Vagina (tissue), 2 donors: ENCODE results near the gene WNT7A. TPM values are rescaled to one million over a fixed set of nuclear protein-coding genes. Genes with fewer than 3 reads are reported as not detected.

Experiments used
- DNase-seq, 2 donors: peaks; one replicate each; pipeline ENCODE4 v3.0.0-alpha.2; 2017; ENCODE audit errors: extremely low spot score in 2 of 2
- H3K27ac ChIP-seq: fragments of 200-600 bp; sonication (generic); one replicate; pipeline ENCODE4 v1.5.1; 2019
- H3K27me3 ChIP-seq: fragments of 200-600 bp; sonication (generic); one replicate; pipeline ENCODE4 v1.5.1; 2019
- H3K36me3 ChIP-seq, 2 donors: fragments of 200-600 bp; sonication (generic); one replicate each; pipeline ENCODE4 v1.5.1; 2017 to 2019
- H3K4me1 ChIP-seq: fragments of 200-600 bp; sonication (generic); one replicate; pipeline ENCODE4 v1.5.1; 2019
- H3K4me3 ChIP-seq, 2 donors: fragments of 200-600 bp; sonication (generic); 1 replicate in 1 of 2; 2 replicates in 1 of 2; pipeline ENCODE4 v1.5.1; 2016 to 2019
- H3K9me3 ChIP-seq: fragments of 200-600 bp; sonication (generic); one replicate; pipeline ENCODE4 v1.5.1; 2019
- CTCF ChIP-seq, 3 experiments: fragments of 450-650 bp in 2 of 3; fragments of 200-600 bp in 1 of 3; sonication (generic) in 1 of 3; IDR thresholded peaks; one replicate each; pipeline ENCODE4 v1.5.1; 2017 to 2019; ENCODE audit warnings: antibody characterized with exemption in 3 of 3, mild to moderate bottlenecking in 2 of 3, moderate library complexity in 2 of 3
- POLR2A ChIP-seq, 2 donors: fragments of 450-650 bp; IDR thresholded peaks; one replicate each; pipeline ENCODE4 v1.6.1; 2017; ENCODE audit warnings: antibody characterized with exemption in 2 of 2, mild to moderate bottlenecking in 2 of 2, moderate library complexity in 2 of 2
- POLR2AphosphoS5 ChIP-seq, 2 donors: sonication (generic); formaldehyde crosslinking; IDR thresholded peaks; one replicate each; pipeline ENCODE4 v1.9.0; 2017; ENCODE audit warnings: antibody characterized with exemption in 2 of 2, mild to moderate bottlenecking in 2 of 2, low read depth in 1 of 2; ENCODE audit not compliant: insufficient read depth in 1 of 2
- intact Hi-C: fragments of 100-400 bp; cut with DNase I; formaldehyde crosslinking; loops from one replicate; pipeline ENCODE4 v1.15.1; 2023
- total RNA-seq: library from RNA; depleted of rRNA; stranded (reverse); fragments of >200 nt; gene quantifications from one replicate; pipeline ENCODE4 v1.2.3, GENCODE V29; 2016

Gene WNT7A
- total RNA-seq, 1 donor from 2014 or later = not detected

- Histone ChIP-seq H3K27ac (no peak overlapping the region), H3K4me3 (no peak overlapping the region), H3K36me3 (no peaks in the 10 kb centered on the region), H3K9me3 (no peaks in the 10 kb centered on the region), H3K27me3 (no peaks in the 10 kb centered on the region), H3K4me1 (no peaks in the 10 kb centered on the region)
- intact Hi-C loops = no loop called here
- TF ChIP-seq CTCF (IDR thresholded peaks at IDR 0.05) (no peak), POLR2AphosphoS5 (IDR thresholded peaks at IDR 0.05; ENCODE audit: insufficient read depth in 1 of 2, low read depth in 1 of 2) (no peak), POLR2A (IDR thresholded peaks at IDR 0.05) (no peak)
- DNase-seq = no peak
These were observed 87.1 kb downstream of the WNT7A start for GRCh38 chr3:13792512-13793371.

GRCh38 chr3:13792051-13792490 is 87.8 kb downstream of the WNT7A start:
- no peaks in the 10 kb centered on the region for H3K36me3 ChIP-seq
- H3K27me3 ChIP-seq = no peaks in the 10 kb centered on the region
- H3K4me1 ChIP-seq = no peaks in the 10 kb centered on the region
- H3K4me3 ChIP-seq = no peak overlapping the region
- H3K9me3 ChIP-seq = no peaks in the 10 kb centered on the region
- H3K27ac ChIP-seq = no peak overlapping the region
- DNase-seq = no peak
- TF ChIP-seq CTCF (IDR thresholded peaks at IDR 0.05) (no peak), POLR2AphosphoS5 (IDR thresholded peaks at IDR 0.05; ENCODE audit: insufficient read depth in 1 of 2, low read depth in 1 of 2) (no peak)
- intact Hi-C loops = no loop called here

- intact Hi-C loops = no loop called here
- no peaks in the 10 kb centered on the region for H3K36me3 ChIP-seq
- no peaks in the 10 kb centered on the region for H3K27me3 ChIP-seq
- H3K4me3 ChIP-seq = no peak overlapping the region
- no peak for DNase-seq
- no peaks in the 10 kb centered on the region for H3K9me3 ChIP-seq
- H3K4me1 ChIP-seq = no peaks in the 10 kb centered on the region
- TF ChIP-seq CTCF (IDR thresholded peaks at IDR 0.05) (no peak), POLR2A (IDR thresholded peaks at IDR 0.05) (no peak), POLR2AphosphoS5 (IDR thresholded peaks at IDR 0.05; ENCODE audit: insufficient read depth in 1 of 2, low read depth in 1 of 2) (no peak)
- no peak overlapping the region for H3K27ac ChIP-seq
These were observed 88.4 kb downstream of the WNT7A start for GRCh38 chr3:13791198-13792050.

- H3K4me3 ChIP-seq = no peak overlapping the region
- intact Hi-C loops = no loop called here
- DNase-seq = no peak
- no peaks in the 10 kb centered on the region for H3K4me1 ChIP-seq
- H3K36me3 ChIP-seq = no peaks in the 10 kb centered on the region
- H3K9me3 ChIP-seq = no peaks in the 10 kb centered on the region
- no peaks in the 10 kb centered on the region for H3K27me3 ChIP-seq
- TF ChIP-seq POLR2A (IDR thresholded peaks at IDR 0.05) (no peak), POLR2AphosphoS5 (IDR thresholded peaks at IDR 0.05; ENCODE audit: insufficient read depth in 1 of 2, low read depth in 1 of 2) (no peak), CTCF (IDR thresholded peaks at IDR 0.05) (no peak)
- H3K27ac ChIP-seq = no peak overlapping the region
These were observed 89.3 kb downstream of the WNT7A start for GRCh38 chr3:13790376-13791197.
